Measurements from ENCODE around the gene UBTD1. TPM values are rescaled to one million over a fixed set of nuclear protein-coding genes. Genes with fewer than 3 reads are reported as not detected.
"Not testable (repeated sequence)": the region's sequence is repeated elsewhere in the genome, so short reads cannot be mapped to it uniquely, and the experiment has no call there.

Gene UBTD1
- total RNA-seq, 2 donors from 2014 or later, result 10.2 to 20.4 TPM

DNA sequence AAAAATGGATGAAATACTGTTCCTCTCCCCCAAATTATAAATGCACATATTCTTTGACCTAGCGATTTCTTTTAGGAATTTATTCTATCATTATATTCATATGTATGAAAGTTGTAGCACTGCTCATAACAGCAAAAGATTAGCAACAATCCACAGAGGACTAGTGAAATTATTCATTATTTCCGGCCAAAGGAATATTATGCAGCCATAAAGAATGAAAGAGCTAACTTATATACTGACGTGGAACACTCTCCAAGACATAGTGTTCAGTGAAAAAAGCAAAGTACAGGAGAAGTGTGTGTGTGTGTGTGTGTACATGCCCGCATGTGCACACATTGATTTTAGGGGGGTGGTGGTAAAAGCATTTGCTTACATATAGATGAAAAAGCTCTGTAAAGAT is 23.8 kb upstream of the UBTD1 start:
- no peak overlapping the region for H3K4me3 ChIP-seq
- DNase-seq (ENCODE audit: low spot score) (no peak), ATAC-seq (ENCODE audit: insufficient number of reproducible peaks, low FRiP score, low read depth) (no peak)
- no peak overlapping the region for H3K27ac ChIP-seq
- TF ChIP-seq, protein P1, sequence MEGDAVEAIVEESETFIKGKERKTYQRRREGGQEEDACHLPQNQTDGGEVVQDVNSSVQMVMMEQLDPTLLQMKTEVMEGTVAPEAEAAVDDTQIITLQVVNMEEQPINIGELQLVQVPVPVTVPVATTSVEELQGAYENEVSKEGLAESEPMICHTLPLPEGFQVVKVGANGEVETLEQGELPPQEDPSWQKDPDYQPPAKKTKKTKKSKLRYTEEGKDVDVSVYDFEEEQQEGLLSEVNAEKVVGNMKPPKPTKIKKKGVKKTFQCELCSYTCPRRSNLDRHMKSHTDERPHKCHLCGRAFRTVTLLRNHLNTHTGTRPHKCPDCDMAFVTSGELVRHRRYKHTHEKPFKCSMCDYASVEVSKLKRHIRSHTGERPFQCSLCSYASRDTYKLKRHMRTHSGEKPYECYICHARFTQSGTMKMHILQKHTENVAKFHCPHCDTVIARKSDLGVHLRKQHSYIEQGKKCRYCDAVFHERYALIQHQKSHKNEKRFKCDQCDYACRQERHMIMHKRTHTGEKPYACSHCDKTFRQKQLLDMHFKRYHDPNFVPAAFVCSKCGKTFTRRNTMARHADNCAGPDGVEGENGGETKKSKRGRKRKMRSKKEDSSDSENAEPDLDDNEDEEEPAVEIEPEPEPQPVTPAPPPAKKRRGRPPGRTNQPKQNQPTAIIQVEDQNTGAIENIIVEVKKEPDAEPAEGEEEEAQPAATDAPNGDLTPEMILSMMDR (IDR thresholded peaks at IDR 0.05), result no peak
- peaks cover 53% of the 10 kb centered on the region for H3K36me3 ChIP-seq
- no peaks in the 10 kb centered on the region for H3K4me1 ChIP-seq (ENCODE audit: control insufficient read depth in 1 of 2, low read depth in 2 of 2)
- H3K27me3 ChIP-seq (replicated peaks; ENCODE audit: insufficient read depth), result no peaks in the 10 kb centered on the region
- H3K9me3 ChIP-seq, result no peaks in the 10 kb centered on the region

DNA sequence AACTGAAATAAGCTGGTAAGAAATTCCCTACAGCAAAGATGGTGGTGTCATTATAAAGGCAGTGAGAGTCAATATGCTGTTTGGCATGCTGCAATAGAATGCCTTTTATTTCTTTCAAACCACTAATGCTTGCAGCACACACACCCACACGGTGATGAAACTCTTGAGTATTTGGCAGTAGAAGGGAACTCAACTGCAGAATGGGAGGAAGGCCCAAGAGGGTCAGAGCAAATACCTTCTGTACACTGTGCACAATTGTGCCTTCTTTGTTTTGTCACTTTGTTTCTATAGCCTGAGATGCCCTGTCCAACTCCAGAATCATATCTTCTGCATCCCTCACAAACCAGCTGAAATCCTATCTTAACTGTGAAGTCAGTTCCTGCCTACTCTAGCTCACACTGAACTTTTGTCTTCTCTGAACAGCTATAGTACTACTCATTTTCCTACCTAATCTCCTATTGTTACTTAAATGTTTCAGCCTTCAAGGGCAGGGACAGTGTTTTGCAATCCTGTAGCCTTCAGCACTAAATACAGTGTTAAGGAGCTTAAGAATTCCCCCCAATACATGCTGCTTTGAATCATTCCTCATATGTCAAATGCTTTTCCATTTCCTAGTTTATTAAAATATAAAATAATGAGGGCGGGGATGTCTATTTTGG is 22.7 kb upstream of the UBTD1 start:
- no peaks in the 10 kb centered on the region for H3K27me3 ChIP-seq (replicated peaks; ENCODE audit: insufficient read depth)
- H3K4me3 ChIP-seq, result no peak overlapping the region
- no peaks in the 10 kb centered on the region for H3K9me3 ChIP-seq
- H3K36me3 ChIP-seq, result peaks cover 57% of the 10 kb centered on the region
- ATAC-seq (ENCODE audit: insufficient number of reproducible peaks, low FRiP score, low read depth), result no peak
- H3K27ac ChIP-seq, result no peak overlapping the region
- DNase-seq (ENCODE audit: low spot score), result no peak
- TF ChIP-seq, protein P1 (IDR thresholded peaks at IDR 0.05), result no peak
- no peaks in the 10 kb centered on the region for H3K4me1 ChIP-seq (ENCODE audit: control insufficient read depth in 1 of 2, low read depth in 2 of 2)

GRCh38 chr10:97479410-97479809 is 19.3 kb upstream of the UBTD1 start:
- not testable (repeated sequence) for H3K27ac ChIP-seq; H3K27me3 ChIP-seq (replicated peaks; ENCODE audit: insufficient read depth); ATAC-seq (ENCODE audit: insufficient number of reproducible peaks, low FRiP score, low read depth); DNase-seq (ENCODE audit: low spot score); H3K4me1 ChIP-seq (ENCODE audit: control insufficient read depth in 1 of 2, low read depth in 2 of 2); H3K4me3 ChIP-seq; H3K9me3 ChIP-seq
- H3K36me3 ChIP-seq, result peaks cover 50% of the 10 kb centered on the region

DNA sequence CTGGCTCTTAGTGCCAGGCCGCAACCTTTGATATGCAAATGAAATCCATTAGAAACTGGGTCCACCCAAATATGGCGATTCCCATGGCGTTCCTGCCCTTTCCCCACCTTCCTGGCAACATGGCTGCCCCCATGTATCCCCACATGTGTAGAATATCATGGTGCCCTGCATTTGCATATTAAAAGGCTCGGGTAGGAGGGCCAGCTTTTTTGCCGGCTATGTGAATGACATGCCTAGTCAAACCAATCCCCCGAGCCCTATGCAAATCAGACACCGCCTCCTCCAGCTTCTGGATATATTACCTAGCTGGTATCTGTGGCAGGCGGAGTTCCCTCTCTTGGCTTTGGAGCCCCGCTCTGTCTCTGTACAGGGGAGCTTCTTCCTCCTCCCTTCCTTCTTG is 18.8 kb upstream of the UBTD1 start:
- Histone ChIP-seq H3K4me3 (no peak overlapping the region), H3K36me3 (peaks cover 48% of the 10 kb centered on the region), H3K4me1 (ENCODE audit: control insufficient read depth in 1 of 2, low read depth in 2 of 2) (no peaks in the 10 kb centered on the region), H3K27ac (no peak overlapping the region), H3K27me3 (replicated peaks; ENCODE audit: insufficient read depth) (no peaks in the 10 kb centered on the region), H3K9me3 (no peaks in the 10 kb centered on the region)
- TF ChIP-seq, protein P1 (IDR thresholded peaks at IDR 0.05), result no peak
- ATAC-seq (ENCODE audit: insufficient number of reproducible peaks, low FRiP score, low read depth) (no peak), DNase-seq (ENCODE audit: low spot score) (no peak)

GRCh38 chr10:97481071-97481470 is 17.7 kb upstream of the UBTD1 start:
- no peak for DNase-seq (ENCODE audit: low spot score)
- no peak overlapping the region for H3K4me3 ChIP-seq
- no peaks in the 10 kb centered on the region for H3K9me3 ChIP-seq
- no peaks in the 10 kb centered on the region for H3K27me3 ChIP-seq (replicated peaks; ENCODE audit: insufficient read depth)
- peaks cover 45% of the 10 kb centered on the region for H3K36me3 ChIP-seq
- TF ChIP-seq, protein P1 (IDR thresholded peaks at IDR 0.05), result no peak
- H3K27ac ChIP-seq, result no peak overlapping the region
- no peak for ATAC-seq (ENCODE audit: insufficient number of reproducible peaks, low FRiP score, low read depth)
- no peaks in the 10 kb centered on the region for H3K4me1 ChIP-seq (ENCODE audit: control insufficient read depth in 1 of 2, low read depth in 2 of 2)

DNA sequence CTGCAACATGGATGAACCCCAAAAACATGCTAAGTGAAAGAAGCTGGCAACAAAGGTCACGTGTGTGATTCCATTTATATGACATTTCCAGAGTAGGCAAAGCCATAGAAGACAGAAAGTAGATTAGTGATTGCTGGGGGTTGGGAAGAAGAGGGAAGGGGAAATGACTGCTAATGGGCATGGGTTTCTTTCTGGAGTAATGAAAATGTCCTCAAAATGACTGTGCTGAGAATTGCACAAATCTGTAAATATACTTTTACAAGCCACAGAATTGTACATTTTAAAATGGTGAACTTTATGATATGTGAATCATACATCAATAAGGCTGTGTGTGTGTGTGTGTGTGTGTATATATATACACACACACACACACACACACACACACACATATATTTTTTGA is 16.3 kb upstream of the UBTD1 start:
- Histone ChIP-seq H3K36me3 (peaks cover 32% of the 10 kb centered on the region), H3K9me3 (no peaks in the 10 kb centered on the region), H3K4me3 (no peak overlapping the region), H3K27ac (no peak overlapping the region), H3K4me1 (ENCODE audit: control insufficient read depth in 1 of 2, low read depth in 2 of 2) (no peaks in the 10 kb centered on the region), H3K27me3 (replicated peaks; ENCODE audit: insufficient read depth) (no peaks in the 10 kb centered on the region)
- ATAC-seq (ENCODE audit: insufficient number of reproducible peaks, low FRiP score, low read depth), result no peak
- TF ChIP-seq, protein P1 (IDR thresholded peaks at IDR 0.05), result no peak
- DNase-seq (ENCODE audit: low spot score), result no peak

All from thoracic aorta (tissue), 2 donors.